Cardiac muscle cell (in vitro differentiated cells and primary cell): ENCODE measurements around the gene ALG2. TPM values are rescaled to one million over a fixed set of nuclear protein-coding genes. Genes with fewer than 3 reads are reported as not detected.

ENCODE experiments used
- DNase-seq, 2 donors: peaks; one replicate each; pipeline versions ENCODE4 v3.0.0 to v3.0.0-alpha.2; 2010 to 2017; ENCODE audit warnings: low read depth in 1 of 2, low spot score in 1 of 2
- H3K27ac ChIP-seq: fragments of 200-600 bp; sonication (generic); 2 replicates; pipeline ENCODE4 v1.5.1; 2016
- H3K27me3 ChIP-seq: fragments of 200-600 bp; sonication (generic); 2 replicates; pipeline ENCODE4 v1.6.0; 2016; ENCODE audit warnings: control low read depth
- H3K36me3 ChIP-seq: fragments of 200-600 bp; sonication (generic); 2 replicates; pipeline ENCODE4 v1.5.1; 2016; ENCODE audit warnings: control low read depth
- H3K4me1 ChIP-seq: fragments of 200-600 bp; sonication (generic); 2 replicates; pipeline ENCODE4 v1.8.1; 2017; ENCODE audit warnings: low read depth, mild to moderate bottlenecking, mixed run types
- H3K4me3 ChIP-seq: fragments of 200-600 bp; sonication (generic); 2 replicates; pipeline ENCODE4 v1.5.1; 2016; ENCODE audit warnings: mild to moderate bottlenecking
- H3K9me3 ChIP-seq: fragments of 200-600 bp; sonication (generic); 2 replicates; pipeline ENCODE4 v1.5.1; 2017; ENCODE audit warnings: low read depth, mild to moderate bottlenecking, control low read depth
- CTCF ChIP-seq: IDR thresholded peaks from 2 replicates; pipeline ENCODE4 v1.5.1; 2012; ENCODE audit warnings: low read depth, mild to moderate bottlenecking, low read length
- polyA plus RNA-seq: library from polyadenylated mRNA; unstranded; fragments of >200 nt; fragmentation: Nextera tagmentation; extraction: Ambion mirVana; gene quantifications from 2 replicates; pipeline ENCODE4 v1.2.1, GENCODE V29; 2016
- total RNA-seq: library from RNA; depleted of rRNA; stranded (reverse); fragments of >200 nt; gene quantifications from 2 replicates; pipeline ENCODE4 v1.2.3, GENCODE V29; 2016

ALG2 gene
- total and polyA plus RNA-seq, 2 experiments from 2014 or later = 38.3 to 44.4 TPM

DNA sequence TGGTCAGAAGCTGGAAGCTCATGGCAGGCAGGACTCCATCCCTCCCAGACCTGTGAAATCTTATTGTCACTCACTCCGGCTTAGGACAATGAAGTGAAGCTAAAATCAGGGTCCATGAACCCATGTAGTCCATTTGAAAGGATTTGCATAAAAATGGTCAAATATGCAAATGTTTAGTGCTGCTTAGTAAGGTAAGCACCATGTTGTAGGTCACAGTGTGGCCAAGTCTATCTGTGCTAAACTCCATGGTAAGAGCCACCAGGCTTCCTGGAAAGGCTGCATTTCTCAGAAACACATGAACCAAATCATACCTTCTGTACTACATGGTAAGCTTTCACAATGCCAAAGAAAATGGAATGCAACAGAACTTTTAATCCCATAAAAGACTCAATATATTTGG lies 5.7 kb downstream of the ALG2 start:
- no peak for DNase-seq
- Histone ChIP-seq H3K4me3 (no peak overlapping the region), H3K4me1 (peaks cover 15% of the 10 kb centered on the region), H3K27ac (no peak overlapping the region), H3K27me3 (no peaks in the 10 kb centered on the region), H3K36me3 (peaks cover 11% of the 10 kb centered on the region), H3K9me3 (no peaks in the 10 kb centered on the region)
- no peak for TF ChIP-seq CTCF

DNA sequence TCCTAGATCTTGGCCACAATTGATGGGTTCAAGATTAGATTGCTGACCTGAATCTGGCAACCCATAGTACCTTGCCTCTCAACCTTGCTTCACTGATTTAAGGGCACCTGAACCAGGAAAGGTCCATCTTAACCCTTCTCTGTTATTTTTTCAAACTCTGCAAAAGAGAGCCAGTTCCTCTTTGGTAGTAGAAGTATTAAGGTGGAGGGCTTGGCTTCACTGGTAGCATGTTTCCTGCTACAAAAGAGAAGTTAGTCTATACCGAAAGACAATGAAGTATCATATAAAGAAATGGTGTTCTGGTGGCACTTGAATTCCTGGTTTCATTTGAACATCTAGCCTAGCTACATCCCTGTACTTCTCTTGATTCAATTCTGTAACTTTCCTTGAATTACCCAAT lies 8.5 kb downstream of the ALG2 start:
- Histone ChIP-seq H3K4me3 (no peak overlapping the region), H3K27ac (no peak overlapping the region), H3K36me3 (peaks cover 5% of the 10 kb centered on the region), H3K9me3 (no peaks in the 10 kb centered on the region), H3K4me1 (no peaks in the 10 kb centered on the region), H3K27me3 (no peaks in the 10 kb centered on the region)
- no peak for DNase-seq
- no peak for TF ChIP-seq CTCF

DNA sequence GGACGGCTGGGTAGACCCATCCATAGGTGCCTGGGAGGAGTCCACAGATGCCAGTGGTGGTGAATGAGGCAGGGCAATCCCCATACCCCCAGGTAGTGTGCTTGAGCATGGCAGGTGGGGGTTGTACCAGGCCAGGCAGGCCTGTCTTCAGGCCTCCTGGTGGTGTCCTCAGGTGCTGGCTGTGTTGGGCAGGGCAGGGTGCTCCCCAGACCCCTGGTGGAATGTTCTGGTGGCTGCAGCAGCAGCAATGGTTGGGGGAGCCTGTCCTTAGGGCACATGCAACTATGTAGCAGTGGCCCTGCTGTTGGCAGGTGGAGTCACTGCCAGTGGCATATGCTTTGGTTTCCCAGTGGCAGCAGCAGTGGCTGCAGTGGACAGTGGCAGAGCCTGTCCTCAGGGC lies 10.0 kb downstream of the ALG2 start:
- Histone ChIP-seq H3K4me3 (no peak overlapping the region), H3K27me3 (no peaks in the 10 kb centered on the region), H3K36me3 (no peaks in the 10 kb centered on the region), H3K9me3 (no peaks in the 10 kb centered on the region), H3K4me1 (no peaks in the 10 kb centered on the region), H3K27ac (no peak overlapping the region)
- TF ChIP-seq CTCF = no peak
- no peak for DNase-seq

GRCh38 chr9:99210572-99210971 lies 11.2 kb downstream of the ALG2 start:
- Histone ChIP-seq H3K36me3 (no peaks in the 10 kb centered on the region), H3K4me3 (no peak overlapping the region), H3K27me3 (no peaks in the 10 kb centered on the region), H3K27ac (no peak overlapping the region), H3K9me3 (no peaks in the 10 kb centered on the region), H3K4me1 (no peaks in the 10 kb centered on the region)
- no peak for TF ChIP-seq CTCF
- DNase-seq = no peak

- Histone ChIP-seq H3K9me3 (no peaks in the 10 kb centered on the region), H3K27ac (no peak overlapping the region)
Measured at GRCh38 chr9:99201603-99202002, 20.1 kb downstream of the ALG2 start.

More at GRCh38 chr9:99201603-99202002, 20.1 kb downstream of the ALG2 start:
- Histone ChIP-seq H3K36me3 (no peaks in the 10 kb centered on the region), H3K27me3 (no peaks in the 10 kb centered on the region), H3K4me3 (no peak overlapping the region), H3K4me1 (no peaks in the 10 kb centered on the region)
- TF ChIP-seq CTCF = no peak
- no peak for DNase-seq
